ENCODE measurements around the gene F8A1.
"Not testable (repeated sequence)": the region's sequence is repeated elsewhere in the genome, so short reads cannot be mapped to it uniquely, and the experiment has no call there.

The F8A1 gene

GRCh38 chrX:154886069-154886788 is at the start of gene F8A1:
Gene F8A1, plus strand, starts transcription at chrX:154886355. Its CDS starts 20 bp downstream, at chrX:154886375.
- DNase-seq = peak in 1 of 2 donors; percentile 49

GRCh38 chrX:154840856-154841255 is 45.3 kb upstream of the F8A1 start:
- peak in 1 of 2 donors; percentile 59 for DNase-seq

GRCh38 chrX:154850957-154851611 is 35.1 kb upstream of the F8A1 start:
- no peak for DNase-seq

DNA sequence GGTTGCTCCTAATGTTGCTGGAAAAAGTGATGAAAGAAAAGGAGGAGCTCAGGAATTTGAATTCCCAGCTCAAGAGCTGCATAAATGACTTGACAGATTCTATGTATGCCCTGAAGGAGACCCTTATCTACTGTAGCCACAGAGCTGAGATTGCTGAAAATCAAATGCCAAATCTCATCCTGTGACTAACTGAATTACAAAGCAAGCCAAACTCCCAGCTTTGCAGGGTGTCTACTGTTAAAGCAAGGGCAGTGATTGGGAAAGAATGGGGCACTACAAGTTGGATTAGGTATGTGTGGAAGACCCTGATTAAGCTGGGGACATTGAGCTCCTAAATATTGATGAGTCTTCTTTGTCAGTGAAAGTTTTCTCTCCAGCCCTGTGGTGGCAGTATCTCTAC is 30.9 kb upstream of the F8A1 start:
- DNase-seq = no peak

GRCh38 chrX:154868522-154868921 is 17.6 kb upstream of the F8A1 start:
- DNase-seq = not testable (repeated sequence)

- no peak for DNase-seq
Observed at GRCh38 chrX:154873329-154873728, 12.8 kb upstream of the F8A1 start.

DNA sequence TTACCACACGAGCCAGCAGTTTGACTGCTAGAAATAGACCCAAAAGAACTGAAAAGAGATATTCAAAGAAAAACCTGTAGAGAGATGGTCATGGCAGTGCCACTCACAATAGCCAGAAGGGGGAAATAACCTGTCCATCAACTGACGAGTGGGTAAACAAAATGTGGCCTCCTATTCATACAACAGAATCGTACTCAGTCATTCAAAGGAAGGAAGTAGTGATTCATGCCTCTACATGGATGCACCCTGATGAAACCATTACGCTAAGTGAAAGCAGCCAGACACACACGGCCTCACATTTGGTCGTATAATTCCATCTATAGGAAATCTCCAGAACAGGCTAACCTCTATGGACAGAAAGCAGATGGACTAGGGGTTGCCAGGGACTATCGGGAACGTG is 2.1 kb upstream of the F8A1 start:
- not testable (repeated sequence) for DNase-seq

GRCh38 chrX:154885057-154885456 is 1.1 kb upstream of the F8A1 start:
- not testable (repeated sequence) for DNase-seq

DNA sequence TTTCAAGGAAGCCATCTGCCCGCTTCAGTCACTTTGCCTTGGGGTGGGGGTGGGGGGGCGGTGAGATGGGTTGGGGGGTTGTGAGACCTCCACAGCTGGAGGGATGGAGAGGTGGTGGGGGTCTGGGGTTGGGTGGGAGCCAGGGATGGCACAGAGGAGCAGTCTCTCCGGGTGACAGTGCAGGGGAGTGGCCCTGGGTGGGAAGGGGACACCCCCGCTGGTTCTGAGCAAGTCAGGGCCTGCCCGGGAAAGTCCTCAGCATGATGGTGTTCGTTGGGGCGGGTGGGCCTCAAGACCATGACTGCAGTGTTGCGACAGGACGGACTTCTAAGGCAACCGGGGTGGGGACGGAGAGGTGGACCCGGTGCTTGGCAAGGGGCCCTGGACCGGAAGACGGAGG is 606 bp upstream of the F8A1 start:
- DNase-seq = peak in 1 of 2 donors; percentile 0

DNA sequence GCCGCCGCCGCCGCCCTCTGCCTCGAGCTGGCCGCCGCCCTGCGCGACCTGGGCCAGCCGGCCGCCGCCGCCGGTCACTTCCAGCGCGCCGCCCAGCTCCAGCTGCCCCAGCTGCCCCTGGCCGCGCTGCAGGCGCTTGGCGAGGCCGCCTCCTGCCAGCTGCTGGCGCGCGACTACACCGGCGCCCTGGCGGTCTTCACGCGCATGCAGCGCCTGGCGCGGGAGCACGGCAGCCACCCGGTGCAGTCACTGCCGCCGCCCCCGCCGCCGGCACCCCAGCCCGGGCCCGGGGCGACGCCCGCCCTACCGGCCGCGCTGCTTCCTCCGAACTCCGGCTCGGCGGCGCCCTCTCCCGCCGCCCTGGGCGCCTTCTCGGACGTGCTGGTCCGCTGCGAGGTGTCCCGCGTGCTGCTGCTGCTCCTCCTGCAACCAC is 650 bp downstream of the F8A1 start:
- DNase-seq = not testable (repeated sequence)

DNA sequence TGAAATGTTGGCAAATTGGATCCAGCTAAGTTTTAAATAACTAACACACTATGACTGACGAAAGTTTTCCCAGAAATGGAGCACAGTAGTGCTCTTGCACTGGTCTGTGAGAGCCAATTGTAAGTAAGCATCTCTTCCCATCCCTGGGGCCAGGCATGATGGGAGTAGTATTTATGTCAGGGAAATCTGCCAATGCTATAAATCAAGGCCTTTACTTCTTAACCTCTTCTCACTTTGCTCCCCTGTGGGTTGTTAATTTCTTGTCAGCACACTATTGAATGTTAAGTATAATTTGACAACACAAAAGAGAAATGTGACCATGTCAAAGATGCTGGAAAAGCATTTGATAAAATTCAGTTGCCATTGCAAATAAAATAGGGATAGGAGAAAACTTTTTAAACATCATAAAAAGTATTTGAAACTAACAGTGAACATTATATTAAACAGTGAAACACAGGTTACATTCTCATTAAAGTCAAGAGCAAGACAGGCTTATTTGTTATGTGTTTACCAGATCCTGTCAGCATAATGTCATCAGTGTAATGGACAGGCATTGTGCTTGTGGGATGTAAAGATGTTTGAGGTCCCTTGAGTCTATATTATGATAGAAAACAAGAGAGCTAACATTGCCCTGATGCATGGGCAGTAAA is 5.0 kb downstream of the F8A1 start:
- no peak for DNase-seq

DNA sequence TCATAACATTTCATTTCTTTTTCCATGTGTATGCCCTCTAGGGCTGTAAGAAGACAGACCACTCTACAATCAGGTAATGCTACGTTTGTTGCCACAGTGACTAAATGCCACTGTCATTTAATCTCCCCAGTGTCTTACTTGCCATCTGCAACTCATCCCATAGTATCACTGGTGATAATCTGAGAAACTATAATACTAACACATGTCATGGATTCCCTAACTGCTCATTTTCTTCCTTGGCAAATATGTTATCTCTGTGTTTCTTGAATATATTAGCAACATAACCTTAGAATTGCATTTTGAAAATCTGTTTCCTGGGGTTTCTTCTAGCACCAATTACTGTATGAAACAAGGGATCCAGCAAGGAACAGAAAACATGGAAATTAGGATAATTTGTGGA is 6.1 kb downstream of the F8A1 start:
- DNase-seq = no peak

- no peak for DNase-seq
Observed at GRCh38 chrX:154900323-154900722, 14.2 kb downstream of the F8A1 start.

- DNase-seq = no peak
Observed at GRCh38 chrX:154902408-154902807, 16.3 kb downstream of the F8A1 start.

DNA sequence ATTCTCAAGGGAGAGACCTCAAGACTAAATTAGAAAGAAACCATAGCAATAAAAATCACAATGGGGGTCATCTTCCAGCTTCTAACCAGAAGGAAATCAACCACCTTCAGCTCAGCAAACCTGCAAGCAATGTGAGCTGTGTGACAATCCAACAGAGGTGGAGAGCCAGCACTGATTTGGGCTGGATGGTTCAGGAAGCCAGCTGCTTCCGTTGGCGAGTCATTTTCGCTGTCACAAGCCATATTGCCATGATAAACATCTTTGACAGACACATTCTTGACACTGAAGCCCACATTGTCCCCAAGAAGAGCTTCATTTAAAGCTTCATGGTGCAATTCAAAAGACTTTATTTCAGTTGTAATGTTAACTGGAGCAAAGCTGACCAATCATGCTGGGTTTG is 22.7 kb downstream of the F8A1 start:
- DNase-seq = no peak

GRCh38 chrX:154910048-154910447 is 23.9 kb downstream of the F8A1 start:
- not testable (repeated sequence) for DNase-seq

GRCh38 chrX:154910528-154910927 is 24.4 kb downstream of the F8A1 start:
- DNase-seq = not testable (repeated sequence)

GRCh38 chrX:154914052-154914451 is 27.9 kb downstream of the F8A1 start:
- DNase-seq = no peak

DNA sequence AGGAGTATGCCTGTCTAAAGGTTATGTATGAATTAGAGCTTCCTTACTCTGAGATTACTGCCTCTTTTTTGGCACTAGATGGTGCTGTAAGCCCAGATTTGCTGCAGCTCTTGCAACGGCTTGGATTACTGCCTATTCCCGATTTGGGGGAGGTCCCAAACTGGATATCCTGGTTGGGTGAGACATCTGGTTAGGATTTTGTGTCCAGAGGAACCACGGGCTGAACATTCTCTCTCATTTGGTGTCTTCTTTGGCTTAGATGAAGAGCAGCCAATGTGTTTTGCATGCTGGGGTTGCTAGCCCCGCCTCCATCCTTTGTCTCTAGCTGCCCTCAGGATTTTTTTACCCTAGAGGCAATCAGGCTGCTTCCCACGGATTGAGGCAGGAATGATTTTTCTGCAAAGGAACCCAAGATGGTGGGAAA is 31.9 kb downstream of the F8A1 start:
- DNase-seq = peak in 1 of 2 donors; percentile 42

DNA sequence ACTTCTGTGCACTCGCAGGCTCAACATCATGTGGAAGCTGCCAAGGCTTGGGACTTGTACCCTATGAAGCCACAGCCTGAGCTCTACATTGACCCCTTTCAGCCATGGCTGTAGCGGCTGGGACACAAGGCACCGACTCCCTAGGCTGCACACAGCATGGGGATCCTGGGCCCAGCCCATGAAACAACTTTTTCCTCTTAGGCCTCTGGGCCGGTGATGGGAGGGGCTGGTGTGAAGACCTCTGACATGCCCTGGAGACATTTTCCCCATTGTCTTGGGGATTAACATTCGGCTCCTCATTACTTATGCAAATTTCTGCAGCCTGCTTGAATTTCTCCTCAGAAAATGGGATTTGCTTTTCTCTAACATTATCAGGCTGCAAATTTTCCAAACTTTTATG is 38.6 kb downstream of the F8A1 start:
- not testable (repeated sequence) for DNase-seq
